Type B pancreatic cell (in vitro differentiated cells): ENCODE data around the gene PRKD1. TPM values are rescaled to one million over a fixed set of nuclear protein-coding genes. Genes with fewer than 3 reads are reported as not detected.
A peak's percentile ranks its signal among the peaks of the same experiment; 100 is the strongest.

ENCODE experiments used
- DNase-seq: peaks from one replicate; pipeline ENCODE4 v3.0.0; 2021; ENCODE audit warnings: mixed read lengths; ENCODE audit not compliant: unreplicated experiment; ENCODE audit errors: extremely low spot score
- H3K27ac Mint-ChIP-seq: 2 replicates; pipeline ENCODE4 v1.8.0; 2021; ENCODE audit warnings: mild to moderate bottlenecking, mixed read lengths
- H3K27me3 Mint-ChIP-seq: 2 replicates; pipeline ENCODE4 v1.8.0; 2021; ENCODE audit warnings: mixed read lengths
- H3K36me3 Mint-ChIP-seq: 2 replicates; pipeline ENCODE4 v1.8.0; 2021; ENCODE audit warnings: mixed read lengths
- H3K4me1 Mint-ChIP-seq: one replicate; pipeline ENCODE4 v1.8.0; 2021; ENCODE audit warnings: mixed read lengths; ENCODE audit not compliant: unreplicated experiment
- H3K4me3 Mint-ChIP-seq: 2 replicates; pipeline ENCODE4 v1.8.0; 2021; ENCODE audit warnings: mild to moderate bottlenecking, mixed read lengths
- H3K9me3 Mint-ChIP-seq: 2 replicates; pipeline ENCODE4 v1.8.0; 2021; ENCODE audit warnings: mixed read lengths
- total RNA-seq: library from RNA; stranded (reverse); gene quantifications from 2 replicates; pipeline ENCODE4 v1.2.1, GENCODE V29; 2021; ENCODE audit warnings: low replicate concordance
- TF ChIP-seq, protein P1 (sequence below): fragments of 200-600 bp; sonication (generic); conservative IDR thresholded peaks from 2 replicates; pipeline ENCODE4 v1.5.0; 2021; ENCODE audit warnings: antibody characterized with exemption, mild to moderate bottlenecking

The PRKD1 gene
- total RNA-seq, 1 donor from 2014 or later = 16.3 TPM

DNA sequence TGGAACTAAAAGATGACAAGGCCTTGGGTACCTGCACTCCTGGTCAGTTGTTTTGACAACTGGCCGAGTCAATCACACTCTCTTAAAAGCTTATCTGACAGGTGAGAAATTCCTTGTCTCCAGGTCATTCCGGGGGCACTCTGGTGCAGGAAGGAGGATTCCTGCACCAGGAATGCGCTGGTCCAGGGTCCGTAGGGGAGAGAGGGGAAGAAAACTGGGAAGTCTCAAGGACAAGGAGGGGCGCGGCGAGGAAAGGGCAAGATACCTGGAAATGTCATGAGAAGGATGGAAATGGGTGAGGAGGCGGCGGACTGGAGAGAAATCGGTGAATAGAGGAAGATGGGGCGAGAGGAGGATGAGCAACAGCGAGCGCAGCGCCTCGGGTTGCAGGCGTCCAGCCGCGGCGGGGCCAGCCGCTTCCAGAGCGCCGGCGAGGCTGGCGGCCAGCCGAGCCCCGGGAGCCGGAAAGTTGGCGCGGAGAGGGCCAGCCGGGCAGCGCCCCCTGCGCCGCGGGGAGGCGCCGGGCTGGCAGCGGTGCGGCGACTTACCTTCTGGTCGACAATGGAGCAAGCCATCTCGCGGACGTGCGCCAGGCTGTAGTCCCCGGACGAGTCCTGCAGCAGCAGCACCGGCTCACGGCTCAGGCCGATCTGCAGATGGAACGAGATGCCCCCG lies 809 bp downstream of the PRKD1 start:
- TF ChIP-seq, protein P1, sequence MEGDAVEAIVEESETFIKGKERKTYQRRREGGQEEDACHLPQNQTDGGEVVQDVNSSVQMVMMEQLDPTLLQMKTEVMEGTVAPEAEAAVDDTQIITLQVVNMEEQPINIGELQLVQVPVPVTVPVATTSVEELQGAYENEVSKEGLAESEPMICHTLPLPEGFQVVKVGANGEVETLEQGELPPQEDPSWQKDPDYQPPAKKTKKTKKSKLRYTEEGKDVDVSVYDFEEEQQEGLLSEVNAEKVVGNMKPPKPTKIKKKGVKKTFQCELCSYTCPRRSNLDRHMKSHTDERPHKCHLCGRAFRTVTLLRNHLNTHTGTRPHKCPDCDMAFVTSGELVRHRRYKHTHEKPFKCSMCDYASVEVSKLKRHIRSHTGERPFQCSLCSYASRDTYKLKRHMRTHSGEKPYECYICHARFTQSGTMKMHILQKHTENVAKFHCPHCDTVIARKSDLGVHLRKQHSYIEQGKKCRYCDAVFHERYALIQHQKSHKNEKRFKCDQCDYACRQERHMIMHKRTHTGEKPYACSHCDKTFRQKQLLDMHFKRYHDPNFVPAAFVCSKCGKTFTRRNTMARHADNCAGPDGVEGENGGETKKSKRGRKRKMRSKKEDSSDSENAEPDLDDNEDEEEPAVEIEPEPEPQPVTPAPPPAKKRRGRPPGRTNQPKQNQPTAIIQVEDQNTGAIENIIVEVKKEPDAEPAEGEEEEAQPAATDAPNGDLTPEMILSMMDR = peak; percentile 35
- Mint-ChIP-seq H3K27me3 (peaks cover 22% of the 10 kb centered on the region), H3K9me3 (no peaks in the 10 kb centered on the region), H3K4me3 (peak overlapping the region; percentile 97), H3K4me1 (peaks cover 22% of the 10 kb centered on the region), H3K27ac (peak overlapping the region; percentile 78), H3K36me3 (no peaks in the 10 kb centered on the region)
- peak; percentile 76 for DNase-seq

DNA sequence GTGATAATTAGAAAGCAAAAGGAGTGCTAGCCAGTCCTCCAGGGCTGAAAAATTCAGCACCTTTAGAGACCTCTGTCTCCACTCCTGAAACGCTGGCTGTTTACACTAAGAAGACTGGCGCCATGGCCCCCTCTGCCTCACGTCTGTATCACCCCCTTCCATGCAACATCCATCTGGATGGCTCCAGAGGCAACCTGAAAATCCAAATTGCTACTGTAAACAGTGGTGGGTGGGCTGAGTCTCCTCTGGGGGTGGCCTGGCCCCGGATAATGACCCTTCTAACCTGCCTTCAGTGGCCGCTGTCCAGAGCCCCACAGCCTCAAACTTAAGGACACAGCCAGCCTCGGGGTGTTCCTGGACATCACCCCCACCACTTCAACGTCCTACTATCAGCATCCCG lies 1.4 kb downstream of the PRKD1 start:
- Mint-ChIP-seq H3K27me3 (peaks cover 22% of the 10 kb centered on the region), H3K27ac (peak overlapping the region; percentile 78), H3K36me3 (no peaks in the 10 kb centered on the region), H3K9me3 (no peaks in the 10 kb centered on the region), H3K4me3 (peak overlapping the region; percentile 97), H3K4me1 (peaks cover 22% of the 10 kb centered on the region)
- TF ChIP-seq, protein P1 = no peak
- no peak for DNase-seq

DNA sequence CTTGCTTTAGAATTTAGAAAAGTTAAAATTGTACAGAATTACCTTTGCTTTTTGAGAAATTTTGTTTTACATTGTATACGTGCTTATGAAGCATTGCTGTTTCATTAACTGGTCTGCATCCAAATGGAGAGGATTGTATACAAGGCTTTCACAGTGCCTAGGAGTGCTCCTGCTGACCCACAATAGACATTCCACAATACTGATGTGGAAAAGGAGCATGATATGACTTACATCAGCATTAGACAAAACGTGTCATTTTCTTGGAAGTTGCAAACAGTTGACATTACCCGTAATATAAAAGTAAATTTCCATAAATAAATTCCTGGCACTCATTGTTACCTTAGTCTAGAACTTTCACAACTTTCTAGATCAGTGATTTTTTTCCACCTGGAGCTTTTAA lies 1.9 kb downstream of the PRKD1 start:
- Mint-ChIP-seq H3K36me3 (no peaks in the 10 kb centered on the region), H3K4me1 (peaks cover 22% of the 10 kb centered on the region), H3K9me3 (no peaks in the 10 kb centered on the region), H3K27me3 (peaks cover 22% of the 10 kb centered on the region), H3K27ac (no peak overlapping the region), H3K4me3 (peak overlapping the region; percentile 97)
- TF ChIP-seq, protein P1 = no peak
- DNase-seq = no peak

DNA sequence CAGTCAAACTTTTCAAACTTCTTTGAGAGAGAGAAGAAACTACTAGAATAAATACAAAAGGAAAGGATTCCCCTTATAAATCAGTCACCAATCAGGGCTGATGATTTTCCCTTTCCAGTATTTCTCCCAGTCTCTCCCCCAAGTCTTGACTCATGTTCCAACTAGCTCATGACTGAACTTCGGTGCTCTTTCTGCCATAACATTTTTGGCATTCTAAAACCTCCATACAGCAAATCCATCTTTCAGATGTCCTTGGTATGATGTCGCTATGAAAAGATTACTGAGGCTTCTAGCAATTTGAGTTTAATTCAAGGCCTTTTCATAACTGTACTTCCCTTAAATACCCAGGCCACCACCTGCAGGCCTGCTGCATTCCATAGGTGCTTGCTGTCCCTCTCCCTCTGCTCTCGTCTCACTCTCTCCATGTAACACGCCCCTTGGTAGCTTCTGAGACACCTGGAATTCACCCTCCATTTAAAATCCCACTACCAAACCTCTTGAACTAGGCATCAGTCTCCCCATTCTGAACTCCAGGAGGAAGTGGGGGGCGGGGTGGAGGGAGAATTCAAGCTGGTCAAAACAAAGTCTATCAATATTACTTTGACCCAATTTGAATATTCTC lies 2.4 kb downstream of the PRKD1 start:
- TF ChIP-seq, protein P1 = no peak
- Mint-ChIP-seq H3K4me3 (peak overlapping the region; percentile 97), H3K36me3 (no peaks in the 10 kb centered on the region), H3K27ac (no peak overlapping the region), H3K9me3 (no peaks in the 10 kb centered on the region), H3K27me3 (peaks cover 22% of the 10 kb centered on the region), H3K4me1 (peaks cover 22% of the 10 kb centered on the region)
- no peak for DNase-seq

DNA sequence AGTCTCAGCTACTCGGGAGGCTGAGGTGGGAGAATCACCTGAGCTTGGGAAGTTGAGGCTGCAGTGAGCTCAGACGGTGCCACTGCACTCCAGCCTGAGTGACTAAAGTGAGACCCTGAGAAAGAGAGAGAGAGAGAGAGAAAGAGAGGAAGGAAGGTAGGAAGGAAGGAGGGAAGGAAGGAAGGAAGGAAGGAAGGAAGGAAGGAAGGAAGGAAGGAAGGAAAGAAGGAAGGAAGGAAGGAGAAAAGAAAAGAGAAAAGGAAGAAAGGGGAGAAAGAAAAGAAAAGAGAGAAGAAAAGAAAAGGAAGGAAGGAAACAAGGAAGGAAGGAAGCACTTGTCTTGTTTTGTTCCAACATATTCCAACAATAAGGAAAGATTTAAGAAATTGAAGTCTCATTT lies 7.8 kb downstream of the PRKD1 start:
- Mint-ChIP-seq H3K27me3 (no peaks in the 10 kb centered on the region), H3K4me3 (no peak overlapping the region), H3K4me1 (peaks cover 5% of the 10 kb centered on the region), H3K36me3 (no peaks in the 10 kb centered on the region), H3K9me3 (no peaks in the 10 kb centered on the region), H3K27ac (no peak overlapping the region)
- TF ChIP-seq, protein P1 = no peak
- DNase-seq = no peak
